Keratinocyte (primary cell): ENCODE measurements around the gene LMTK2. TPM values are rescaled to one million over a fixed set of nuclear protein-coding genes. Genes with fewer than 3 reads are reported as not detected.

Source experiments
- DNase-seq: peaks from one replicate; pipeline ENCODE4 v3.0.0-alpha.2; 2011; ENCODE audit warnings: low read depth, missing footprints, low spot score
- FAIRE-seq: peaks from 2 replicates; lab custom pipeline; 2011; peaks lifted over from hg19 to GRCh38; lab: Jason Lieb, UNC
- H2AFZ ChIP-seq: 2 replicates; pipeline ENCODE4 v1.6.0; 2012; ENCODE audit warnings: low read length, control low read depth, inconsistent platforms; ENCODE audit not compliant: control insufficient read depth
- H3K27ac ChIP-seq: 2 replicates; pipeline ENCODE4 v1.5.1; 2011; ENCODE audit warnings: low read length; ENCODE audit not compliant: control insufficient read depth, insufficient read depth
- H3K27me3 ChIP-seq: 3 replicates; pipeline ENCODE4 v1.6.0; 2011; ENCODE audit warnings: low read length; ENCODE audit not compliant: control insufficient read depth, insufficient read depth; ENCODE audit errors: extremely low read depth
- H3K36me3 ChIP-seq, 2 experiments: 2 replicates in 1 of 2; 3 replicates in 1 of 2; pipeline ENCODE4 v1.5.1; 2011; ENCODE audit warnings: low read length in 2 of 2, mild to moderate bottlenecking in 1 of 2; ENCODE audit not compliant: control insufficient read depth in 2 of 2, insufficient read depth in 2 of 2; ENCODE audit errors: extremely low read depth in 1 of 2
- H3K4me1 ChIP-seq: 3 replicates; pipeline ENCODE4 v1.5.1; 2011; ENCODE audit warnings: low read length; ENCODE audit not compliant: control insufficient read depth, insufficient read depth; ENCODE audit errors: extremely low read depth
- H3K4me2 ChIP-seq: 3 replicates; pipeline ENCODE4 v1.6.0; 2011; ENCODE audit warnings: low read depth, low read length; ENCODE audit not compliant: control insufficient read depth, insufficient read depth; ENCODE audit errors: extremely low read depth
- H3K4me3 ChIP-seq, 3 experiments: fragments of 200-600 bp in 1 of 3; sonication (generic) in 1 of 3; 2 replicates in 2 of 3; 3 replicates in 1 of 3; pipeline ENCODE4 v1.5.1; 2011 to 2016; ENCODE audit warnings: low read length in 3 of 3, mild to moderate bottlenecking in 3 of 3, control low read depth in 2 of 3, inconsistent platforms in 1 of 3, low read depth in 1 of 3, mixed read lengths in 1 of 3, mixed run types in 1 of 3, moderate library complexity in 1 of 3; ENCODE audit not compliant: control insufficient read depth in 2 of 3, insufficient read depth in 2 of 3; ENCODE audit errors: extremely low read depth in 1 of 3
- H3K79me2 ChIP-seq: 2 replicates; pipeline ENCODE4 v1.6.0; 2012; ENCODE audit warnings: low read length; ENCODE audit not compliant: control insufficient read depth, insufficient read depth
- H3K9ac ChIP-seq: 3 replicates; pipeline ENCODE4 v1.6.0; 2011; ENCODE audit warnings: low read length; ENCODE audit not compliant: control insufficient read depth, insufficient read depth; ENCODE audit errors: extremely low read depth
- H3K9me1 ChIP-seq: 3 replicates; pipeline ENCODE4 v1.6.0; 2011; ENCODE audit warnings: low read length; ENCODE audit not compliant: control insufficient read depth, insufficient read depth; ENCODE audit errors: extremely low read depth
- H3K9me3 ChIP-seq: 2 replicates; pipeline ENCODE4 v1.5.1; 2012; ENCODE audit warnings: low read depth, low read length; ENCODE audit not compliant: control insufficient read depth
- H4K20me1 ChIP-seq: 3 replicates; pipeline ENCODE4 v1.6.0; 2011; ENCODE audit warnings: low read length; ENCODE audit not compliant: control insufficient read depth, insufficient read depth; ENCODE audit errors: extremely low read depth
- EZH2 ChIP-seq: IDR thresholded peaks from one replicate; pipeline ENCODE4 v1.6.1; 2012; ENCODE audit warnings: inconsistent platforms, mild to moderate bottlenecking, low read length, moderate library complexity
- dilution Hi-C: fragments of 300-500 bp; cut with MboI; formaldehyde crosslinking; loops from one replicate; pipeline ENCODE4 v1.7.0; 2020; ENCODE audit warnings: low sequenced_read_pairs; ENCODE audit not compliant: extremely low pct_ligation_motif_present
- polyA plus RNA-seq, 5 experiments: library from polyadenylated mRNA; depleted of rRNA in 3 of 5; stranded (reverse) in 3 of 5; stranded (forward) in 1 of 5; unstranded in 1 of 5; fragments of >200 nt; gene quantifications; 1 replicate in 1 of 5; 2 replicates in 3 of 5; 3 replicates in 1 of 5; pipeline versions ENCODE4 v1.2.1 to v1.2.3, GENCODE V29; 2011 to 2012; ENCODE audit warnings: missing spikeins in 2 of 5, low read depth in 1 of 5, low replicate concordance in 1 of 5
- TF ChIP-seq, protein P1 (sequence below), 3 experiments: IDR thresholded peaks in 1 of 3; conservative IDR thresholded peaks in 1 of 3; optimal IDR thresholded peaks in 1 of 3; 2 replicates in 2 of 3; 3 replicates in 1 of 3; pipeline versions ENCODE3 to v1.5.1; 2011; ENCODE audit warnings: low read length in 3 of 3, mild to moderate bottlenecking in 3 of 3, moderate library complexity in 2 of 3, control low read depth in 1 of 3, inconsistent platforms in 1 of 3; ENCODE audit not compliant: insufficient read depth in 2 of 3; ENCODE audit errors: extremely low read depth in 1 of 3

Gene LMTK2
- polyA plus RNA-seq, 1 donor (not counting 4 experiments of a cell fraction or from before 2014, with no cell fraction given) = 6.6 TPM

DNA sequence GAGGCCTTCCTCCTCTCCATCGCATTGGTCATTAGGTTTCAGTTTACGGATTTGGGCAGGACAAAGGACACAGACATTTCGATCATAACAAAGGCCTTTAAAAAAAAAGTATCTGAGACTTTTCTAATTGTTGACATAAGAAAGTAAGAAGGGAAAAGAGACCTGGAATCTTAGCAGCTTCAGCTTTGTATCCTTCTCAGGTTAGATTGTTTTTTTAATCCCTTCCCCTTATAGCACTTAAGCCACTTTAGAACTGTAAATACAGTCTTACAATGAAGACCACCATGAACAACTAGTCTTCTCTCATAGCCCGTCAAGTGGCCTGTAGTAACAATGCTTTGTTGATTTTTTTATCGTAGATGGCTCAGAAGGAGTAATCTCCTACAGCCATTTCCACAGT is 45.2 kb downstream of the LMTK2 start:
- Histone ChIP-seq H3K4me3 (no peak overlapping the region), H3K79me2 (peaks cover 8% of the 10 kb centered on the region), H3K27me3 (no peaks in the 10 kb centered on the region), H3K4me1 (no peaks in the 10 kb centered on the region), H3K9me1 (no peaks in the 10 kb centered on the region), H3K9ac (no peak overlapping the region), H4K20me1 (no peaks in the 10 kb centered on the region), H3K9me3 (no peaks in the 10 kb centered on the region), H3K4me2 (no peak overlapping the region), H2AFZ (no peak overlapping the region), H3K36me3 (peaks cover 10% of the 10 kb centered on the region in 2 experiments), H3K27ac (no peak overlapping the region)
- TF ChIP-seq, protein P1, sequence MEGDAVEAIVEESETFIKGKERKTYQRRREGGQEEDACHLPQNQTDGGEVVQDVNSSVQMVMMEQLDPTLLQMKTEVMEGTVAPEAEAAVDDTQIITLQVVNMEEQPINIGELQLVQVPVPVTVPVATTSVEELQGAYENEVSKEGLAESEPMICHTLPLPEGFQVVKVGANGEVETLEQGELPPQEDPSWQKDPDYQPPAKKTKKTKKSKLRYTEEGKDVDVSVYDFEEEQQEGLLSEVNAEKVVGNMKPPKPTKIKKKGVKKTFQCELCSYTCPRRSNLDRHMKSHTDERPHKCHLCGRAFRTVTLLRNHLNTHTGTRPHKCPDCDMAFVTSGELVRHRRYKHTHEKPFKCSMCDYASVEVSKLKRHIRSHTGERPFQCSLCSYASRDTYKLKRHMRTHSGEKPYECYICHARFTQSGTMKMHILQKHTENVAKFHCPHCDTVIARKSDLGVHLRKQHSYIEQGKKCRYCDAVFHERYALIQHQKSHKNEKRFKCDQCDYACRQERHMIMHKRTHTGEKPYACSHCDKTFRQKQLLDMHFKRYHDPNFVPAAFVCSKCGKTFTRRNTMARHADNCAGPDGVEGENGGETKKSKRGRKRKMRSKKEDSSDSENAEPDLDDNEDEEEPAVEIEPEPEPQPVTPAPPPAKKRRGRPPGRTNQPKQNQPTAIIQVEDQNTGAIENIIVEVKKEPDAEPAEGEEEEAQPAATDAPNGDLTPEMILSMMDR (optimal IDR thresholded peaks at IDR 0.05 in 1 of 3, IDR thresholded peaks at IDR 0.05 in 1 of 3, conservative IDR thresholded peaks at IDR 0.05 in 1 of 3; ENCODE audit: extremely low read depth in 1 of 3, insufficient read depth in 2 of 3, low read length in 3 of 3) = no peak
- no peak for TF ChIP-seq EZH2
- no peak for DNase-seq
- no peak for FAIRE-seq
- dilution Hi-C loops = no loop called here

DNA sequence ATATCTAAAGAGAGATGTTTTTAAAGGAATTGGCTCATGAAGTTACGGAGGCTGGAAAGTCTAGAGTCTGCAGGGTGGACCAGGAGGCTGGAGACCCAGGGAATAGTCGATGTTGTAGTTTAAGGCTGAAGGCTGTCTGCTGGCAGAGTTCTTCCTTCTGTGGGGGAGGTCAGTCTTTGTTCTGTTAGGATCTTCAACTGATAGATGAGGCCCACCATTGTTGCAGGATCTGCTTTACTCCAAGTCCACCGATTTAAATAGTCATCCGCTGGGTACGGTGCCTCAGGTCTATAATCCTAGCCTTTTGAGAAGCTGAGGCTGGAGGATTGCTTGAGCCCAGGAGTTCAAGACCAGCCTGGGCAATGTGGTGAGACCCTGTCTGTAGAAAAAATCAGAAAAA is 50.0 kb downstream of the LMTK2 start:
- H3K79me2 ChIP-seq = no peaks in the 10 kb centered on the region
- DNase-seq = no peak
- no peak for FAIRE-seq
- H3K27me3 ChIP-seq = no peaks in the 10 kb centered on the region
- no peak overlapping the region for H3K9ac ChIP-seq
- no peak overlapping the region for H3K27ac ChIP-seq
- no peak overlapping the region for H3K4me2 ChIP-seq
- no peaks in the 10 kb centered on the region for H3K9me1 ChIP-seq
- no peaks in the 10 kb centered on the region for H3K9me3 ChIP-seq
- dilution Hi-C loops = no loop called here
- H3K36me3 ChIP-seq = peaks cover 6 to 13% of the 10 kb centered on the region in 2 experiments
- peaks cover 2% of the 10 kb centered on the region for H3K4me1 ChIP-seq
- TF ChIP-seq, protein P1 (optimal IDR thresholded peaks at IDR 0.05 in 1 of 3, IDR thresholded peaks at IDR 0.05 in 1 of 3, conservative IDR thresholded peaks at IDR 0.05 in 1 of 3; ENCODE audit: extremely low read depth in 1 of 3, insufficient read depth in 2 of 3, low read length in 3 of 3) = no peak
- TF ChIP-seq EZH2 = no peak
- H4K20me1 ChIP-seq = no peaks in the 10 kb centered on the region
- H3K4me3 ChIP-seq = no peak overlapping the region
- H2AFZ ChIP-seq = no peak overlapping the region
